Middle frontal gyrus (tissue), 1 donor: ENCODE results near the gene GOLGA6L2.
"Not testable (repeated sequence)": the region's sequence is repeated elsewhere in the genome, so short reads cannot be mapped to it uniquely, and the experiment has no call there.

Experiments used
- DNase-seq: peaks from one replicate; pipeline ENCODE4 v3.0.0-alpha.2; 2015; ENCODE audit warnings: low spot score; ENCODE audit errors: extremely low spot score

Gene GOLGA6L2

DNA sequence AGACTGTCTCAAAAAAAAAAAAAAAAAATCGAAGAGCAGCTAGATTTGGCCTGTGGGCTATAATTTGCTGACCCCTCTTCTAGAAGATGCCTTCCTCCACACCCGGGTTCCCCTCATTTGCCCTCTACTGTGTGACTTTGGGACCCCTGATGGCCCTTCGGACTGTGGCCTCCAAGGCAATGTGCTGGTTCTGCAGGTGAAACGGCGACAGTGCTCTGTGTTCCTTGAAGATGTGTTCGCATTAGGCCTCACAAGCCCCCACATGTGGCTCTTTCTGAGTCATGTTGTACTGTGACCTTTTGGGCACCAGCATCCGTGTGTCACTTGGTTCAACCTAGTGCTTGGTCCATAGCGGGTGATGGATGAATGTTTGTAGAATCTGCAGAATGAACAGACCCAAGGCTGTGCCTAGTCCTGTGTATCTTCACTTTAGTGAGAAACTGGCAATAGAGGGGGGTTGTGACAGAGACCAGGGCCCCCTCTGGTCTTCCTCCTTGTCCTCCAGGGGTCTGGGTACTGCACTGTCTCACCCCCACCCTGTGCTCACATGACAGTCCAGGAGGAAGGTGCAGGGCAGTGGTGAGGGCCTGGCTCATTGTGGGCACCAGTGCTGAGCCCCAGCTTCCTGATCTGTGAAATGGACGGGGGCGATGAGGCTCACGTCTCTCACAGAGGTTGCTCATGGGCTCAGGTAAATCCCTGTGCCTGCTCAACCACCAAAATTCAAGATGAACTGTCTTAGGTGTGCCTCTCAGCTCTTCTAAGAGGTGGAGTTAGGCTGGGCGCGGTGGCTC is 22.7 kb downstream of the GOLGA6L2 start:
- no peak for DNase-seq

DNA sequence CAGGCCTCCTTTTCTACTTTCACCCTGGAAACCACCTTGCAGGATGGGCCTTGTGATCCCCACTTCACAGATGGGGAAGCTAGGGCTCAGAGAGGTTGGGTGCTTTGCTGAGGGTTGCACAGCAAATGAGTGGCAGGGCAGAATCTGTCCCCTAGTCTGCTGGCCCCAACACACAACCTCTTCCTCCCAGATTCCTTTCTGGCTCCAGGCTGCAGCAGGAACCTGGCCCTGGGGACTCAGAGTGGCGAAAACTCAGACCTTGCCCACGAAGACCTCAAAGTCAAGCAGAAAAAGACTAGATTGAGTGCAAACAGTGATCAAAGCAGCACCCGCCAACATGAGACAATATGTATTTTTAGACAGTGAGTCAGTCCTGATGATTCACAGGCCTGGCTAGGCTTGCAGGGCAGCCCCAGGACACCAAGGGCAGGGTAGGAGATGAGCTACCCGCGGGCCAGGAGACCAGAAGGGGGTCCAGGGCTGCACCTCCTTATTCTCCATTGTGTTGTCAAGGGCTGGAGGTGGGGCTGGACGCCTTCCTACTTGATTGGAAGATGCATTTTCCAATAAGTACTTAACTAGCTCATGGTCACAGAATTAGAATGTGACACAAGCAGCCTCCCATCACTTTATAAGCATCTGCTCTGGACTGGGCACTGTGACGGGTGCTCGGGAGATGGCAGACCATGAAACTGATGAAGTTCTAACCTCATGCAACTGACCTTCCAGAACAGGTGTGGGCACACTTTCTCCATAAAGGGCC is 23.9 kb downstream of the GOLGA6L2 start:
- DNase-seq: no peak

DNA sequence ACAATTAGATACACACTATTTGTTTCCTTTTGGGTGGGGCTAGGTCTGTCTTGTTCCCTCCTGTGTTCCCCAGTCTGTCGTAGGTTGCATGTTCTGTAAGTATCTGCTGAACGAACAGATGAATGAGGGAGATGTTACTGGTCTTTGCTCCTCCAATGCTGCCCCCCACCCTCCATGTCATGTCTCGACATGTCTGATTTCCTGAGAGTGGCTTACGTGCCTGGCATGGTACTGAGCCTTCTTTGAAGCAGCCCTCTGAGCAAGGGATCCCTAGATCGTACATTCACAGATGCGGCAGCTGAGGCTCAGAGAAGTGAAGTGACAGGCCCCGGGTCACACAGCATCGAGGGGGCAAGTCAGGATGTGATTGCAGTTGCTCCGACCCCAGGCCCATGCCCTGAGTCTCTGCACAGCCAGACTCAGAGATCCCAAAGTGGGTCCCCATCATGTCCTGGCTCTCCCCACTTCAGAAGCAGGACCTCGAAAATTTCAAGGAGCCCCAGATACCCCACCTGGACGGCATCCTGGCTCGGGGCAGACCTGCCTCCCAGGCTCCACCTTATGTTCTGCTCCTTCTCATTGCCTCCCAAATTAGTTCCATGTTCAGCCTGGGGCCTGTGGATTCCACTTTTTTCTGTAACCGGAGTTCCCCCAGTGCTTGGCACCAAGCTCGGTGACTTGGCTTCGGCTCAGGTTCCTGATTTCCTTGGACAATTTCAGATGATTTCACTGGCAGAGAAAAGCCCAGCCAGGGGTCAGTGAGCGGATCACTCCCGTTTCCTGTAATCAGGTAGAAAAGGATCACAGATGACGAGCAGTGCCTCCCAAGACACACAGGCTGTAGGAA is 24.7 kb downstream of the GOLGA6L2 start:
- DNase-seq: no peak

DNA sequence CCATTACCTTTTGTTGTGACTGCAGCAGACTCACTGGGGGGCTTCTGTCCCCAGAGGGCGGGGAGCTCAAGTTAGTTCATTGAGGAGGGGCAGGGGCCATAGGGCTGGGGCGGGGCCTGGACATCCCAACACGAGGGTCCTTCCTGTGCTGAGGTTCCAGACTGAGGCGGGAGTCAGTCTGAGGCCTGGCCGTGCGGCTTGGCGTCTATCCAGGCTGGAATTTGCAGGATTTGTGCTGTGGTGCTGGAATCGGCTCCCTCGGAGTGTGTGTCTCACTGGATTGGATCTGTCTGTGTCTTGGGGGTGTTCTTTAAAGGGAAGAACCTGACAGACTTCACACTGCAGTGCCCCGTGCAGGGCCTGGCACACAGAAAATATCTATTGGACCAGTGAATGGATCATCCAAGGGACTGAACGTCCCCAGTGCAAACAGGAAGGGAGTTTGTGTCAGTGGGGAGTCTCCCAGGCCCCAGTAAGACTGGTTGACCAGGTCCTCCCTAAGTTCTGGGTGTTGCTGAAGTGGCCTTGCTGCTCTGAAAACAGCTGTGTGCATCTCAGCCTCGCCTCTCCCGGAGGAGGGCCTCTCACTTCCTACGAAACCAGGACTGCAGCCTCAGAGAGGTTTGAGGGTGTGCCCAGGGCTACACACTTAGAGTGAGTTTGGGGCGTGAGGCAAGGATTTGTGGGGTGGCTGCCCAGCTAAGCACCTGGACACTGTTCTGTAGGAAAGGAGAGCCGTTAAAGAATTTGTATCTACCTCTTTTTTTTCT is 26.1 kb downstream of the GOLGA6L2 start:
- DNase-seq: no peak

DNA sequence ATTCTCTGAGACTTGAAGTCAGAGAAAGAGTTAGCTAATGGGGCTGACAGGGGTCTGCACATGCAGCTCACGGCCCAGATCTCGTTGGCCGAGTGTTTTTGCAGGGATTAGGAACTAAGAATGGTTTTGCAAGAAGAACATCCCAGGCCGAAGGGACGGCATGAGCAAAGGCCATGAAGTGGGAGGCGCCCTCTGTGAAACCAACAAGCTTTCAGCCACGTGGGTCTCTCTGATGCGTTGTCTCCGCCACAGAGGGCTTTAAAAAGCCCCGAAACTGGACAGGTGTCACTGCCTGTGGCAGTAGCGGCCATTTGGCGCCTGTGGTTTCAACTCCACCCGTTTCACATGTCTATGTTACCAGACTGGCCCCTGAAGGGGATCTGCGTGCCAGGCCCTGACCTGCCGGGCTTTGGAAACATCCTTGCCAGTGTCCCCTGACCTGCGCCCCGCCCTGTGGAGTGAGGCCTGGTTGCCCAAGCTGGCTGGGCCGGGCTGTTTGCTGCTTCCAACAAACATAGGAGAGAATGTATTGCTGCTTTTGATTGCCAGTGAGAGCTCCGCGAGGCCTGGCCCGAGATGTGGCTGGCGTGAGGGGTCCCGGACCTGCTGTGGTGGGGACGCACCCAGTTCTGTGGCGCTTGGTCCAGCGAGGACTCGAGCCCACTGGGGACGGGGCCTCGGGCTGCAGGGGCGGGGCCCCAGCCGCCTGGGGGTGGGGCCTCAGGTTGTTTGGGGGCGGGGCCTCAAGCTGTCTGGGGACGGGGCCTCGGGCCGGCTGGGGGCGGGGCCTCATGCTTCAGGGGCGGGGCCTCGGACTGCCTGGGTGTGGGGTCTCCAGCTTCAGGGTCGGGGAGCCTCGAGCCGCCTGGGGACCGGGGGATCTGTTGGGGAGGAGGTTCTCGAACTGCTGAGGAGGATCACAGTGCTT is 30.4 kb downstream of the GOLGA6L2 start:
- DNase-seq: no peak

DNA sequence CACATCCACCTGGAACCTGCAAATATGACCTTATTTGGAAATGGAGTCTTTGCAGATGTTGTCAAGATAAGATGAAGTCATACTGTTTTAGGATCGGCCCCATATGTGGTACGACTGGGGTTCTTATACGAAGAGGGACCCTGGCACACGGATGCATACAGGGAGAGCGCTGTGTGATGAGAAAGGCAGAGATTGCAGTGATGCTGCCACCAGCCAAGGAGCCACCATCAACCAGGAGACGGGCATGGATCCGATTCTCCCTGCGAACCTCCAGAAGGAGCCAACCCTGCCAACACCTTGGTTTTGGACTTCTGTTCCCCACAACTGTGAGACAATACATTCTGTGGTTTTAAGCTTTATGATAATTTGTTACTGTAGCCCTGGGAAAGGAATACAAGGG is 31.2 kb downstream of the GOLGA6L2 start:
- not testable (repeated sequence) for DNase-seq

DNA sequence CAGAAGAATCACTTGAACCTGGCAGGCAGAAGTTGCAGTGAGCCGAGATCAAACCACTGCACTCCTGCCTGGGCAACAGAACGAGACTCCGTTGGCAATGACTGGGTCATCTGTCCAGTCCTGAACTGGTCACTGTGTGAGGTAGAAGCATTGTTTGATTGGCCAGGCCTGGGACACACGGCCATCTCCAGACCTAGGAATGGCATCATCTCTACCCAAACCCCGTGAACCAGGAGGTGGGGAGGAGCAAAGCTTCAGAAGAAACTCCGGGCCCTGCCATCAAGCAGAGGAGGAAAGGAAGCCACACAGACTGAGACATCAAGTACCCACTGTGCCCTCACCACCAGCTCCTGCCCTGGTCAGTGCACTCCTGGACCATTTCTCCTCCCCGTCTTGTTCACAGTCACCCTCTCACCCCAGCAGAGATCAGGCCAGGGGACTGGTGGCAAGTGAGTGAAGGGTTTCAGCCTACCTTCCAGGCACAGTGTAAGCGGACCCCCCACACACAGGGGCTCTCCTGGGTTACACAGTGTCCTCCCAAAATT is 31.6 kb downstream of the GOLGA6L2 start:
- DNase-seq: no peak

DNA sequence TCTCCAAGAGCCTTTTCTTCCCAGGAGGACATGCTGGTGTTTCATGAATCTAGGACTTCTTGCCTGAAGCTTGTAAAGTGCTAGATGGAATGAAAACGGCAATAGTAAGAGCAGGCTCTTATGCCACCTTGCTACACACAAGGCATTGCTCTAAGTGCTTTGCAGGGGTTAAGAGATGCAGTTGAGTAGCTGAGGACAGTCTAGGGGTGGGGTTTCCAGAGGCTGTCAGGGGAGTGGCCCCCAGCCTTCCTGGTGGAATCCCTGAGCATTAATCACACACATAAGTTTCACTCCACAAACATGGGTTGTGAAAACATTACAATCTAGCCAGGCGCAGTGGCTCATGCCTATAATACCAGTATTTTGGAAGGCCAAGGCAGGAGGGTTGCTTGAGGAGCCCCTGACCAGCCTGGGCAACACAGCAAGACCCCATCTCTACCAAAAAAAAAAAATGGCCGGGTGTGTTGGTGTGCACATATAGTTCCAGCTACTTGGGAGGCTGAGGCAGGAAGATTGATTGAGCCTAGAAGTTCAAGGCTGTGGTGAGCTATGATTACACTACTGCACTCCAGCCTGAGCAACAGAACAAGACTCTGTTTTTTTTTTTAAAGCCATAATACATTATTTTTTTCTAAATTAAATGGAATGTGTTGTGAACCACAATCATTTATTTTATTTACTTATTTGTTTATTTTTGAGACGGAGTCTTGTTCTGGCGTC is 34.0 kb downstream of the GOLGA6L2 start:
- DNase-seq: not testable (repeated sequence)

DNA sequence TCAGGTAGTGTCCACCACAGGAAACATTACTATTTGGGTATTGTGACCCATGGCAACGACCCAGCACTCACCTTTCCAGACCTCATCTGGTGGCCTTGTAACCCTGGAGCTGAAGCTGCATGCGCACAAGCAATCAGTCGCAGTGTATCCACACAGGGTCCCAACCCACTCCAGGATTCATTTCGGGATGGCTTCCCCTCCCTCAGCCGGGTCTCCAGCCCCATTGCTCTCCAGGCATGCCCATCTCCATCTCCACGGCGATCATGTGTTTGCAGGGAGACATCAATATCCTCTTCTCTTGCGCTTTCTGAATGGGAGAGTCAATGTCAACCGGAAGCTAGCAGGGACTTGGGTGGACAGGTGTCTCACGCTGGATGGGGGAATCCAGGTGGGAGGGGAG is 35.2 kb downstream of the GOLGA6L2 start:
- no peak for DNase-seq

DNA sequence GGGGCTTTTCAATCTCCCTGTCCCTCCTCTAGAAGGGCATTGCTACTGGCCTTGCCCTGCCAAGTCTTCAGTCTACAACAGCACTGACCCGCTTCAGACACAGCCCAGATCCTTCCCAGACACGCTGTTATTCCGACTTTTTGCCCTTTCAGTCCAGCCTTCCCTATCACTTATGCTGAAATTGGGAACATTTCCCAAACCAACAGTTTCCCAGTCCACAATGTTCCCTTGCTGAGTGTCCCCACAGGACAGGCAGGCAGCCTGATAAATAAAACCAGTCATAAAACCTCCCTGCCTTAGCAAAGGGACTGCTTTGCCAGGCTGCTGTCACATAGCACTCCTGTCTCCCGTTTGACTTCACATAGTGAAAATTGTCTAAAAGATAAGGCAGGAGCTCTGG is 43.5 kb downstream of the GOLGA6L2 start:
- DNase-seq: no peak

DNA sequence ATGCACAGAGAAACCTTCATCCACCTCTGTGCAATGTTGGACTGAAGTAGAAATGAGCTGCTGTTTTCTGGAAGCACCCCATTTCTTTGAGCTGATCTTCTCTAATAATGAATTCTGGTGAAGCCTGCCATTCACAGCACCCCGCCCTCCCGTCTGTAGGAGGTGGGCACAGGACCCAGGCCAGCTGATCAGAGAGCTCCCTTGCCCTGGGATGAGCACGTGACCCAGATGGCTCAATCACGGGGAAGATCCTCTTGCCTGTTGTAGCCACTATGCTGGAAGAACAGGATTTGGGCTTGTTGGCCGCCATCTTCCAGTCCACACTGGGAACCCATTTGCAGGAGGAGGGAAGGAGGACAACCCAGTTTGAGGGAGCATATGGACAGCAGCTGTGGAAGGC is 44.5 kb downstream of the GOLGA6L2 start:
- DNase-seq: no peak

DNA sequence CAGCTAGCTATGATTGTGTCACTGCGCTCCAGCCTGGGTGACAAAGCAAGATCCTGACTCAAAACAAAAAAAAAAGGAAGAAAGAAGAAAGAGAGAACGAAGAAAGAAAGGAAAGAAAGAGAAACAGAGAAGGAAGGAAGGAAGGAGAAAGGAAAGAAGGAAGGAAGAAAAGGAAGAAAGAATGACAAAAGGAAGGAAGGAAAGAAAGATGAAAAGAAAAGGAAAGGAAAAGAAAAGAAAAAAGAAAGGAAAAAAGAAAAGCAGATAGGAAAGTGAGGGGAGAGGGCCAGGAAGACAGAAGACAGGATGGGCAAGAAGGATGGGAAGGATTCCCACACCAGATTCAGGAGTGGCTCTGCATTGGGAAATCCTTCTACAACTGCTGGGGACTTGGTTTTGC is 44.9 kb downstream of the GOLGA6L2 start:
- DNase-seq: no peak

DNA sequence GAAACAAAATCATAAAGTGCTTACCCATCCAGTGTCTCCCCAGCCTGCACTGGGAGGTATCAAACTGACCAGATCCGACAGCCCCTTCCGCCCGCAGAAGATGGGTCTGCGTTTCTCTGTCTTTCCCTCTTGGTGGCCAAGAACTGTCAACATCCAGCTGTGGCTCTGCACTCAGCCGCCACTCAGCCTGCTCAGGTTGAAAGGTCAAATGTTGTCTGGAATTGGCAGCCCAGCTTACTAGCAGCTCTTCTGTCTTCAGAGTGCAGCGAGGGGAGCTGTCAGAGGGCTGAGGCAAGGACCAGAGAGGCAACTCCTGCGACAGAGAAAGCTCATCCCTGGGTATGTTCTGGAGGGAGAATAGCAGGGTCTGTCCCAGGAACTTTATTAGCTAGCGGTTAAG is 45.4 kb downstream of the GOLGA6L2 start:
- no peak for DNase-seq

DNA sequence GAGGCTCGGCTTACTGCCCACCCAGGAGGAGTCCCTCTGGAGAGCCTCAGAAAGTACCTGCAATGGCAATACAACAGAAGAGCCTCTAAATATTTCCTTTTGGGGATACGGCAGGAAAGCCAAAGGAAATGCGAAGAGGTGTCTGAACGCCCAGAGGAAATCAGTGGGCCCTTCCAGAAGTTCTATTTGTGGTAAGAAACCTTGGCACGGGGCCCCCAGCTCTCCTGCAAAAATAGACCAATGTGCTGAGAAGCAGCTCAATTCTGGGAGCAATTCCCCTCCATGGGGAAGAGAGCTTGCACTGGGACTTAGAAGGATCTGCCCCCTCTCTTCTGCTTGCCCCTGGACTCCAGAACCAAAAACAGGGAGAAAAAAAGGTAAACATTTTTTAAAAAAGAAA is 47.8 kb downstream of the GOLGA6L2 start:
- not testable (repeated sequence) for DNase-seq

DNA sequence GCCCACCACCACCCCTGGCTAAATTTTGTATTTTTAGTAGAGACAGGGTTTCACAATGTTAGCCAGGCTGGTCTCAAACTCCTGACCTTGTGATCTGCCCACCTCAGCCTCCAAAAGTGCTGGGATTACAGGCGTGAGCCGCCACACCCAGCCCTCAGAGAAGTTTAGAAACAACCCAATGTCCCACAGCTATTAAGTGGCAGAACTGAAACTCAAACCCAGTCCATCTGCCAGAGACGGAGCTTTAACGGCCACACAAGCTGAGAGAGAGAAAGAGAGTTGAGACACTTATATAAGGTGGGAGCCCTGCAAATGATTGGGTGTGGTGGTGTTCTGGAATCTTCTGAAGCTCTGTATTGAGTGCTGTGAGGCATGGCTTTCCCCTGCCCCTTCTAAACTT is 48.7 kb downstream of the GOLGA6L2 start:
- not testable (repeated sequence) for DNase-seq

DNA sequence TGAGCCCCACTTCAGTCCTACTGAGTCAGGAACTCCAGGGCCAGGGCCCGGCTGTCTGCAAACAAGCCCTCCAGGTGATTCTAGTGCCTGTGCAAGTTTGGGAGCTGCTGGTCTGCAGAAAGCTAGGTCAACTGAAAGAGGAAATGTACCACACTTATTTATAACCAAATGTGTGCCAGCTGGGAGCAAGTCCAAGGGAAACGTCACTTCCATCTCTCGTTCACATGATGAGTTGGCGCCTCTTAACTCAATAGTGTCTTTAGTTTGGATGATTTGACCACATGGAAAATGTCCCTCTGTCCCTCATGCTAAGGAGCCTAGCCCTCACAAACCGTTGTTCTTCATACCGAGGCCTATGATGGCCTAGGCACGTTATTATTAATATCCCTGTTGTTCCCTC is 49.3 kb downstream of the GOLGA6L2 start:
- DNase-seq: no peak

DNA sequence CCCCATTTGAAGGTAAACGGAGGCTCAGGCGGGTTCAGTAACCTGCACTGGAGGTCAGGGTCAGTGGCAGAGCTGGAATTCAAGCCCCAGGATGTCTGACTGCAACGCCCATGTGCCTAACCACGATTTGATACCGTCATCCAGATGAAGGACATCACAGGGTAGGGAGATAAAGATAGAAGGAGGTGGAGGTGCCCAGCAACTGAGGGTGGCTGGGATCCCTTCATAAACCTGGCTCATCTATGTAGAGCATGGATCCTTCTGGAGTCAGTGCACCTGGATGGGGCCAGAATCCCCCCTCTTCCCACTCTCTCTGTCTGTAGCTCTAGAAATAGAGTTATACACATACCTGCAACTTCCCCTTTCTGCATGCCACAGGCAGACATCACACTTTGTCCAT is 51.2 kb downstream of the GOLGA6L2 start:
- no peak for DNase-seq

DNA sequence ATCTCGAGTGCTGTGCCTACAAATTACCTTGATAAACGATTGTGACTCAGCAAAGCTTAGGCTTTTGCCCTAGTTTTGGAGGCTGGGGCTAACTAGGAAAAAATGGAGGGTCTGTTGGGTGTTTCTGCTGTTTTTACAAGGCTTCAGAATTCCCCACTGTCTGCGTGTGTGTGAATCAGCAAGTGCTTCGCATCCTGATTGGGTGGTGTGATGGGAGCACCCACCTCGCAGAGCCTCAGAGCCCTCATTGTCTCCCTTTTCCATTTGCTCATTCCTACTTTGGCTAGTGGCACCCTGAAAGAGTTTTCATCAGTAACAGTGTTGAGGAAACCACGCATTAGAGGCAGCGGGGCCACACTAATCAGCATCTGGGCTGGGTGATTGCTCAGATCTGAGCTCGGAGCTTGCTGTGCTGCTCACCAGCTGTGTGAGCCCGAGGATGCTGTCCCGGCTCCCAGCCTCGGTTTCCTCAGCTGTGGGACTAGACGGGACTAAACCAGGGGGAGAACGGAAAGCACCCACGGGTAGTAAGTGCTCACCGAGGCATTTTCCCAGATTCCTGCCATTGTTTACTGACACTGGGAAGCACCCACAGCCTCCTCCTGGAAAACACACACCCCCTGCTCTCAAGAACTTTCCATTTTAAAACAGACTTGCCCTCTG is 51.9 kb downstream of the GOLGA6L2 start:
- no peak for DNase-seq
